HG03460 (cell line): Measurements from ENCODE around the gene ARHGAP23.
"Not testable (repeated sequence)": the region's sequence is repeated elsewhere in the genome, so short reads cannot be mapped to it uniquely, and the experiment has no call there.

Source experiments
- ATAC-seq: cut with Tn5 transposase; IDR thresholded peaks from one replicate; pipeline ENCODE4 v1.9.1; 2021; ENCODE audit not compliant: unreplicated experiment

Gene ARHGAP23

GRCh38 chr17:38510421-38511149 lies 82.3 kb downstream of the ARHGAP23 start:
- ATAC-seq: no peak

- no peak for ATAC-seq
Observed at GRCh38 chr17:38511150-38512108, 83.2 kb downstream of the ARHGAP23 start.

- ATAC-seq: no peak
Observed at GRCh38 chr17:38512473-38513058, 84.3 kb downstream of the ARHGAP23 start.

GRCh38 chr17:38526526-38526925 lies 98.3 kb downstream of the ARHGAP23 start:
- not testable (repeated sequence) for ATAC-seq

- ATAC-seq: not testable (repeated sequence)
Observed at GRCh38 chr17:38528141-38528540, 99.9 kb downstream of the ARHGAP23 start.

- ATAC-seq: not testable (repeated sequence)
Observed at GRCh38 chr17:38530856-38531255, 102.6 kb downstream of the ARHGAP23 start.

GRCh38 chr17:38531761-38532160 lies 103.5 kb downstream of the ARHGAP23 start:
- not testable (repeated sequence) for ATAC-seq

- ATAC-seq: no peak
Observed at GRCh38 chr17:38532451-38532850, 104.2 kb downstream of the ARHGAP23 start.

- ATAC-seq: no peak
Observed at GRCh38 chr17:38533241-38533640, 105.0 kb downstream of the ARHGAP23 start.

GRCh38 chr17:38533866-38534497 lies 105.7 kb downstream of the ARHGAP23 start:
- ATAC-seq: no peak

- no peak for ATAC-seq
Observed at GRCh38 chr17:38534498-38534885, 106.2 kb downstream of the ARHGAP23 start.

GRCh38 chr17:38535886-38536285 lies 107.6 kb downstream of the ARHGAP23 start:
- ATAC-seq: no peak

- no peak for ATAC-seq
Observed at GRCh38 chr17:38536661-38537060, 108.4 kb downstream of the ARHGAP23 start.

GRCh38 chr17:38538906-38539305 lies 110.6 kb downstream of the ARHGAP23 start:
- ATAC-seq: no peak

- no peak for ATAC-seq
Observed at GRCh38 chr17:38539386-38539785, 111.1 kb downstream of the ARHGAP23 start.

GRCh38 chr17:38540514-38541045 lies 112.3 kb downstream of the ARHGAP23 start:
- ATAC-seq: no peak

- no peak for ATAC-seq
Observed at GRCh38 chr17:38541281-38541680, 113.0 kb downstream of the ARHGAP23 start.

GRCh38 chr17:38542286-38542685 lies 114.0 kb downstream of the ARHGAP23 start:
- no peak for ATAC-seq

GRCh38 chr17:38543403-38544174 lies 115.3 kb downstream of the ARHGAP23 start:
- no peak for ATAC-seq
